Measurements from ENCODE around the gene MEGF9. TPM values are rescaled to one million over a fixed set of nuclear protein-coding genes. Genes with fewer than 3 reads are reported as not detected.

MEGF9 gene
- total RNA-seq, 1 donor from 2014 or later, result 17.7 TPM

DNA sequence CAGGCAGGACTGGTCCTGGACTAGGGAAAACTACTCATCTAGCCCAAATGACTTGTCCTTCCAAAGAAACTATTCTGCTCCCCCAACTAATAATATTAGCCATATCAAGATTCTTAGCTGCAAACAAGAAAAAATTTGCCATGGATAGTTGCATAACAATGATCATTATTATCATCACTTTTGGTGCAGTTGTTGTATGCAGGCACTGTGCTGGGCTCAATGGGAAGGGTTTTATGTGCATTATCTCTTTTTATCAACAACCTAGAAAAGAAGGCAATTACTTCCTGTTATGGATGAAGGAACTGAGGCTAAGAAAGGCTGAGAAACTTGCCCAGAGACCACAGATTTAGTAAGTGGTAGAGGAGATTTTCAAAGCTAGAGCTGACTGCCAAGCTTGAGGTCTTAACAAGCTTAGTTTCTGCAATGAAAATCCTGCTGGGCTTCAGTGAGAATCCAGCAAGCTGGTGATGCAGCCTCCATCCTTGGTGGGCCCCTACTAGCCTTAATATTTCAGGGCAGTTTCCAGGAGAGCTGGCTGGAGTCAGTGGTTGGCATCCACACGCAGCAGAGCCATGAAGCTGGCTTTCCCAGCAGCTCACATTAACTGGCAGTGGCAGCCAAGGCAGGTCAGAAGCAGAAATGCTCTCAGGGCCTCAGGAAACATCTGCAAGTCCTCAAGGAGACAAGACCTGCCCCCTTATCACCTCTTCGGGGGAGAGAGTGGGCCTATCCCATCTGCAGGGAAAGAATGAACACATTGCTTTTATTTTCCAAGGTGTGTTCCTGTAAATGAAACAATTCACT, 20.5 kb upstream of the MEGF9 start:
- peaks cover 13% of the 10 kb centered on the region for H3K4me1 ChIP-seq (ENCODE audit: insufficient read depth, low read length)
- H4K20me1 ChIP-seq (ENCODE audit: insufficient read depth, low read length), result peaks cover 3% of the 10 kb centered on the region
- no peak for TF ChIP-seq EZH2 (IDR thresholded peaks at IDR 0.05; ENCODE audit: insufficient read depth, low read length)
- no peak for TF ChIP-seq CTCF (IDR thresholded peaks at IDR 0.05; ENCODE audit: insufficient read depth, low read depth, low read length)
- Mint-ChIP-seq H3K27me3 (ENCODE audit: low read depth, unreplicated experiment) (no peaks in the 10 kb centered on the region), H3K9me3 (ENCODE audit: unreplicated experiment) (no peaks in the 10 kb centered on the region), H3K36me3 (ENCODE audit: low read depth, unreplicated experiment) (no peaks in the 10 kb centered on the region), H3K4me1 (ENCODE audit: low read depth, unreplicated experiment) (peaks cover 31% of the 10 kb centered on the region), H3K4me3 (ENCODE audit: unreplicated experiment) (no peak overlapping the region), H3K27ac (ENCODE audit: unreplicated experiment) (no peak overlapping the region)
- H3K79me2 ChIP-seq (ENCODE audit: insufficient read depth, low read length), result no peaks in the 10 kb centered on the region
- no peaks in the 10 kb centered on the region for H3K9me3 ChIP-seq (ENCODE audit: insufficient read depth, low read depth, low read length)
- no peak overlapping the region for H3K4me2 ChIP-seq (ENCODE audit: low read length)
- no peaks in the 10 kb centered on the region for H3K36me3 ChIP-seq (ENCODE audit: insufficient read depth, low read length)
- H2AFZ ChIP-seq (ENCODE audit: low read depth, low read length), result no peak overlapping the region
- DNase-seq (ENCODE audit: low read depth) (no peak), FAIRE-seq (no peak)
- H3K4me3 ChIP-seq (ENCODE audit: insufficient read depth, low read depth, low read length), result no peak overlapping the region
- no peak overlapping the region for H3K27ac ChIP-seq (ENCODE audit: low read depth, low read length)
- no peak overlapping the region for H3K9ac ChIP-seq (ENCODE audit: low read length)
- H3K27me3 ChIP-seq (ENCODE audit: insufficient read depth, low read length), result peaks cover 7% of the 10 kb centered on the region

- no peak for FAIRE-seq
- H3K79me2 ChIP-seq (ENCODE audit: insufficient read depth, low read length), result no peaks in the 10 kb centered on the region
- peaks cover 3% of the 10 kb centered on the region for H4K20me1 ChIP-seq (ENCODE audit: insufficient read depth, low read length)
- H3K9me3 ChIP-seq (ENCODE audit: insufficient read depth, low read depth, low read length), result no peaks in the 10 kb centered on the region
- Mint-ChIP-seq H3K27ac (ENCODE audit: unreplicated experiment) (peak overlapping the region; percentile 96), H3K27me3 (ENCODE audit: low read depth, unreplicated experiment) (no peaks in the 10 kb centered on the region), H3K9me3 (ENCODE audit: unreplicated experiment) (no peaks in the 10 kb centered on the region), H3K4me3 (ENCODE audit: unreplicated experiment) (no peak overlapping the region), H3K4me1 (ENCODE audit: low read depth, unreplicated experiment) (peaks cover 34% of the 10 kb centered on the region), H3K36me3 (ENCODE audit: low read depth, unreplicated experiment) (no peaks in the 10 kb centered on the region)
- peaks cover 13% of the 10 kb centered on the region for H3K4me1 ChIP-seq (ENCODE audit: insufficient read depth, low read length)
- no peaks in the 10 kb centered on the region for H3K36me3 ChIP-seq (ENCODE audit: insufficient read depth, low read length)
- no peak overlapping the region for H3K9ac ChIP-seq (ENCODE audit: low read length)
- DNase-seq (ENCODE audit: low read depth), result peak; percentile 79
- no peak overlapping the region for H3K4me3 ChIP-seq (ENCODE audit: insufficient read depth, low read depth, low read length)
- H3K4me2 ChIP-seq (ENCODE audit: low read length), result no peak overlapping the region
- TF ChIP-seq CTCF (IDR thresholded peaks at IDR 0.05; ENCODE audit: insufficient read depth, low read depth, low read length) (no peak), EZH2 (IDR thresholded peaks at IDR 0.05; ENCODE audit: insufficient read depth, low read length) (no peak)
- H3K27me3 ChIP-seq (ENCODE audit: insufficient read depth, low read length), result peaks cover 7% of the 10 kb centered on the region
- H2AFZ ChIP-seq (ENCODE audit: low read depth, low read length), result no peak overlapping the region
- no peak overlapping the region for H3K27ac ChIP-seq (ENCODE audit: low read depth, low read length)
These were observed 18.9 kb upstream of the MEGF9 start for GRCh38 chr9:120733190-120733589.

All from astrocyte (in vitro differentiated cells and primary cell).